ENCODE data around the gene ZC3H4. TPM values are rescaled to one million over a fixed set of nuclear protein-coding genes. Genes with fewer than 3 reads are reported as not detected.
A peak's percentile ranks its signal among the peaks of the same experiment; 100 is the strongest.

Gene ZC3H4
- total RNA-seq, 4 donors from 2014 or later, result 13.1 to 20.9 (median 18.0) TPM

GRCh38 chr19:47067215-47067847 lies 46.2 kb downstream of the ZC3H4 start:
- no peak for TF ChIP-seq CTCF (IDR thresholded peaks at IDR 0.05)
- ATAC-seq (ENCODE audit: low FRiP score), result no peak
- DNase-seq (ENCODE audit: low spot score), result no peak

- no peak for TF ChIP-seq CTCF (IDR thresholded peaks at IDR 0.05)
- ATAC-seq (ENCODE audit: low FRiP score) (peak; percentile 3), DNase-seq (ENCODE audit: low spot score) (no peak)
These were observed 47.0 kb downstream of the ZC3H4 start for GRCh38 chr19:47066376-47067214.

- ATAC-seq (ENCODE audit: low FRiP score) (no peak), DNase-seq (ENCODE audit: low spot score) (no peak)
These were observed 48.3 kb downstream of the ZC3H4 start for GRCh38 chr19:47065242-47065641.

GRCh38 chr19:47063874-47064273 lies 49.7 kb downstream of the ZC3H4 start:
- no peak for ATAC-seq (ENCODE audit: low FRiP score)
- TF ChIP-seq CTCF (IDR thresholded peaks at IDR 0.05), result no peak

More at GRCh38 chr19:47065242-47065641, 48.3 kb downstream of the ZC3H4 start:
- no peak for TF ChIP-seq CTCF (IDR thresholded peaks at IDR 0.05)

GRCh38 chr19:47058621-47059022 lies 55.0 kb downstream of the ZC3H4 start:
- no peak for ATAC-seq (ENCODE audit: low FRiP score)
- no peak for TF ChIP-seq CTCF (IDR thresholded peaks at IDR 0.05)

More at GRCh38 chr19:47063874-47064273, 49.7 kb downstream of the ZC3H4 start:
- DNase-seq (ENCODE audit: low spot score), result no peak

GRCh38 chr19:47057328-47057727 lies 56.2 kb downstream of the ZC3H4 start:
- ATAC-seq (ENCODE audit: low FRiP score), result no peak
- no peak for TF ChIP-seq CTCF (IDR thresholded peaks at IDR 0.05)

More at GRCh38 chr19:47058621-47059022, 55.0 kb downstream of the ZC3H4 start:
- DNase-seq (ENCODE audit: low spot score), result no peak

More at GRCh38 chr19:47057328-47057727, 56.2 kb downstream of the ZC3H4 start:
- DNase-seq (ENCODE audit: low spot score), result no peak

All from omental fat pad (tissue), 4 donors.